ENCODE results near the gene OCA2.
"Not testable (repeated sequence)": the region's sequence is repeated elsewhere in the genome, so short reads cannot be mapped to it uniquely, and the experiment has no call there.

GRCh38 chr15:28136236-28136904, 37.3 kb upstream of the OCA2 start:
- TF ChIP-seq CTCF (IDR thresholded peaks at IDR 0.05; ENCODE audit: poor library complexity, severe bottlenecking); SMC3 (conservative IDR thresholded peaks at IDR 0.05; ENCODE audit: poor library complexity); EZH2 (IDR thresholded peaks at IDR 0.05; ENCODE audit: borderline replicate concordance, insufficient read depth, low read length, poor library complexity, severe bottlenecking); REST (IDR thresholded peaks at IDR 0.05; ENCODE audit: borderline replicate concordance): not testable (repeated sequence)

All from neural cell (in vitro differentiated cells).